Measurements from ENCODE around the gene SECTM1. TPM values are rescaled to one million over a fixed set of nuclear protein-coding genes. Genes with fewer than 3 reads are reported as not detected.
A peak's percentile ranks its signal among the peaks of the same experiment; 100 is the strongest.

Gene SECTM1
- total and polyA plus RNA-seq, 9 of the 15 experiments (the other 6 are each of a cell fraction or from before 2014, with no cell fraction given): 0.11 to 0.46 (median 0.18) TPM; not detected in 6

GRCh38 chr17:82345151-82345976, 11.8 kb upstream of the SECTM1 start (continued):
- TF ChIP-seq UBTF (IDR thresholded peaks at IDR 0.05; ENCODE audit: borderline replicate concordance in 1 of 2, low read depth in 2 of 2, low read length in 2 of 2): peak in 1 of 2 experiments; percentile 81; a peak in 3 of 4 replicates
- TF ChIP-seq TCF7L2 (IDR thresholded peaks at IDR 0.05; ENCODE audit: low read depth, low read length): no peak
- TF ChIP-seq ZNF766 (CRISPR knock-in tag; conservative IDR thresholded peaks at IDR 0.05): peak; percentile 92
- no peak for TF ChIP-seq PCBP1 (IDR thresholded peaks at IDR 0.05; ENCODE audit: low read depth, low read length, poor library complexity, severe bottlenecking)
- peak; percentile 68; the same call in 1 of the 2 replicates for TF ChIP-seq MTF1 (CRISPR knock-in tag; IDR thresholded peaks at IDR 0.05; ENCODE audit: borderline replicate concordance)
- no peak for TF ChIP-seq DNMT1 (IDR thresholded peaks at IDR 0.05)
- no peak for TF ChIP-seq NCOA2 (IDR thresholded peaks at IDR 0.05; ENCODE audit: partially characterized antibody in 2 of 2)
- TF ChIP-seq NR4A1 (CRISPR knock-in tag; IDR thresholded peaks at IDR 0.05): peak; percentile 8; the same call in 1 of the 2 replicates
- peak; percentile 97 for TF ChIP-seq NR4A1 (tag; IDR thresholded peaks at IDR 0.05)
- TF ChIP-seq MXI1 (IDR thresholded peaks at IDR 0.05; ENCODE audit: low read depth, low read length): no peak
- no peak for TF ChIP-seq ZNF133 (CRISPR knock-in tag; IDR thresholded peaks at IDR 0.05)
- TF ChIP-seq ZNF707 (CRISPR knock-in tag; conservative IDR thresholded peaks at IDR 0.05): no peak
- TF ChIP-seq ETV1 (tag; conservative IDR thresholded peaks at IDR 0.05; ENCODE audit: low read depth): peak; percentile 56
- TF ChIP-seq C11orf30 (IDR thresholded peaks at IDR 0.05; ENCODE audit: low read depth): peak; percentile 80
- peak; percentile 74 for TF ChIP-seq GTF2A2 (tag; IDR thresholded peaks at IDR 0.05)
- TF ChIP-seq MTA1 (IDR thresholded peaks at IDR 0.05; ENCODE audit: borderline replicate concordance): peak; percentile 91
- TF ChIP-seq PTTG1 (tag; IDR thresholded peaks at IDR 0.05; ENCODE audit: low read depth): peak; percentile 59
- TF ChIP-seq BCLAF1 (IDR thresholded peaks at IDR 0.05; ENCODE audit: borderline replicate concordance in 1 of 2, control insufficient read depth in 1 of 2, low read depth in 2 of 2, low read length in 1 of 2): peak in 1 of 2 experiments; percentile 93; a peak in 1 of 4 replicates
- TF ChIP-seq IFI16 (CRISPR knock-in tag; IDR thresholded peaks at IDR 0.05): peak; percentile 56; the same call in 1 of the 2 replicates
- TF ChIP-seq TCF15 (CRISPR knock-in tag; IDR thresholded peaks at IDR 0.05): peak; percentile 69; the same call in 1 of the 2 replicates
- TF ChIP-seq ZBTB17 (CRISPR knock-in tag; IDR thresholded peaks at IDR 0.05): peak; percentile 93
- TF ChIP-seq POU5F1 (IDR thresholded peaks at IDR 0.05; ENCODE audit: borderline replicate concordance, low read depth, low read length, partially characterized antibody): no peak
